GM12801 (cell line): Measurements from ENCODE around the gene RALGAPA1.

Experiments
- CTCF ChIP-seq: IDR thresholded peaks from one replicate; pipeline ENCODE4 v1.5.1; 2011; ENCODE audit warnings: control low read depth; ENCODE audit not compliant: insufficient read length; ENCODE audit errors: extremely low read depth

RALGAPA1 gene

DNA sequence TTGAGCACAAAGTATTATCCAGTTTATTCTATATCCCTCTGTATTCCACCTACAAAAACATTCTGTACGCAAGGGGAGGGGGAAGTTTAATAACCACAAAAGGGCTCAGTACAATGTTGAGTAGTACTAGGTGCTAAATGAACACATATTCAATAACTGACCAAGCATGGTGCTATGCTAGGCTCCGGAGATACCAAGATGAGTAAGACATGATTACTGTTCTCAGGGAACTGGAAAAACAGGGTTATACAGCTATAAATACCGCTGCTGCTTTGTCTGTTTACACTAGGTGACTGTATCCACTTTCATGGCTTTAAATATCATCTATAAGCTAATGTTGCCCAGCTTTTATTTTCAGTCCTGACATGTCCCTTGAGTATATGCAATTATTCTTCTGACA is 139.3 kb downstream of the RALGAPA1 start:
- TF ChIP-seq CTCF, result no peak

DNA sequence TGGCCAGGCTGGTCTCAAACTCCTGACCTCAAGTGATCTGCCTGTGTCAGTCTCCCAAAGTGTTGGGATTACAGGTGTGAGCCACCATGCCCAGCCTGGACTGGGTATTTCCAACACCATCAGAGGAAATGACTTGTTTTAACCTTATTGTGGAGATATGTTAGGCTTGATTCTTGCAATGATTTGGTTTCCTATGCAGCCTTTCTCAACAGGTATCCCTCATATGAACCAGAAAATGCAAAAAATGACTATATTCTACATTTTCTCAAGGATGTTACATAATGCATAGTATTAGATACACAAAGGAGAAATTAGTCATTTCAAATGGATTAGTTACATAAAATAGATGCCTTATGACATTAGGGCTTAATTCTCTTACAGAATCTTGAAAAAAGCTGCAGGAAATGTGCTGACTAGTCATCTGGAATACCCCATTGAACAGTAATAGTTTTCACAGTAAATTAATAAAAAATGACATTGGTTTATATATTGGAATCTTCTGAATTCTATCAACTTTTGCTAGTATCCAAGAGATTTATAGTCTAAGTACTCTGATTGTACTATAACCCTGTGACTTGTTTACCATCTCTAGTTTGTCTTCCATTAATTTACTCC is 142.6 kb downstream of the RALGAPA1 start:
- no peak for TF ChIP-seq CTCF

- TF ChIP-seq CTCF, result no peak
Observed at GRCh38 chr14:35661875-35662274, 147.2 kb downstream of the RALGAPA1 start.

DNA sequence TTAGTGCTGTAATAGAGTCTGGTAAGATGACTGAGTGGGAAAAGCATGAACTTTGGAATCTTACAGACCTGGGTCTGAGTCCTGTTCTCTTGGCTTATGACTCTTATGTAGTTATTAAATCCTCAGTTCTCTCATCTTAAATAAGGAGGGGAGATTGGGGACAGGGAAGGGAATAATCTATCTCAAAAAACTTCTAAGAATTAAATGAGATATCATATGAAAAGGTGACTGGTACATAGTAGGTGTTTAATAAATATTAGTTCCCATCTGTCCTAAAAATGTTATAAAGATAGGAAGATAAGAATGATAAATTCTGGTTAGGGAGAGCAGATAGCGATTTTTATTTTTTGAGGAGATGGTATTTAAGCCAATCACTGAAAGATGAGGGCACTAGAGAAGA is 156.1 kb downstream of the RALGAPA1 start:
- TF ChIP-seq CTCF, result no peak

GRCh38 chr14:35643513-35643912 is 165.6 kb downstream of the RALGAPA1 start:
- TF ChIP-seq CTCF, result no peak

DNA sequence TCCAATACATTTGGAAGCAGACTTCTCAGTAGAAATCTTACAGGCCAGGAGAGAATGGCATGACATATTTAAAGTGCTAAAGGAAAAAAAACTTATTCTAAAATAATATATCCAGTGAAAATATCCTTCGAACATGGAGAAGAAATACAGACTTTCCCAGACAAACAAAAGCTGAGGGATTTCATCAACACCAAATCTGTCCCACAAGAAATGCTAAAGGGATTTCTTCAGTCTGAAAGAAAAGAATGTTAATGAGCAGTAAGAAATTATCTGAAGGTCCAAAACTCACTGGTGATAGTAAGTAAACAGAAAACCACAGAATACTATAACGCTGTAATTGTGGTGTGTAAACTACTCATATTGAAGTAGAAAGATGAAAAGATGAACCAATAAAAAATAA is 171.2 kb downstream of the RALGAPA1 start:
- TF ChIP-seq CTCF, result no peak

DNA sequence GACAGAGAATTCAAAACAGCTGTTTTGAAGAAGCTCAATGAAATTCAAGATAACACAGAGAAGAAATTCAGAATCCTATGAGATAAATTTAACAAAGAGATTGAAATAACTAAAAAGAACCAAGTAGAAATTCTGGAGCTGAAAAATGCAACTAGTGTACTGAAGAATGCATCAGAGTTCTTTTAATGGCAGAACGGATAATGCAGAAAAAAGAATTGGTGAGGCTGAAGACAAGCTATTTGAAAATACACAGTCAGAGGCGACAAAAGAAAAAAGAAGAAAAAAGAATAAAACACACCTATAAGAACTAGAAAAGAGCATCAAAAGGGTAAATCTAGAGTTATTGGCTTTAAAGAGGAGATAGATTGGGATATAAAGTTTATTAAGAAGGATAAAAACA is 171.8 kb downstream of the RALGAPA1 start:
- no peak for TF ChIP-seq CTCF
